ENCODE results near the gene DBN1. TPM values are rescaled to one million over a fixed set of nuclear protein-coding genes. Genes with fewer than 3 reads are reported as not detected.

Gene DBN1
- total and polyA plus RNA-seq, 9 of the 15 experiments (the other 6 are each of a cell fraction or from before 2014, with no cell fraction given) = 0.25 to 87.2 (median 27.9) TPM

DNA sequence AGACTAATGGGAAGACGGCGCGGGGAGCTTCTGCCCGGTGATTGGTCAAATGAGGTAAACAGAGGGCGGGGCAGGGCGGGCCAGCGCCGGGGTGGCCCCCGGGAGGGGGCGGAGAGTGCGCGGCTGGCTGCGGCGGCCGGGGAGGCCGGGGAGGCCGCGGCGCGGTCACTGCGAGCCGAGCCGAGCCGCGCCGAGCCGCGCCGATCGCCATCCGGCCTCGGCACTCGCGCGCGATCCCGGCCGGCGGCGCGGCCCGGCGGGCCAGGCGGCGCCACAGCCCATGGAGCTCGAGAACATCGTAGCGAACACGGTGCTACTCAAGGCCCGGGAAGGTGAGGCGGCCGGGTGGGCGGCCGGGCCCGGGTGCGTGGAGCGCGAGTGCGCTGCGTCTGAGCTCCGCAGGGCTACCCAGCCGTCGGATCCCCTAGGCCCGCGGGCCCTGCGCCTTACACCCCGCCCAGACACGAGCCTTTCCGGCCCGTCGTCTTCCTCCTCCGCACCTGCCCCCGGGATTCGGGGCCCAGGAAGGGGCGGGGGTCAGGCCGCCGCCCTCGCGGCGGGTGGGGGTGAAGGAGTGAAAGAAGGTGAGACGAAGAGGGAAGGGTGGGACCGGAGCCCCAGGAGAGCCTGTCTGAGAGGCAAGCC is 46.7 kb downstream of the DBN1 start, which contains the start of gene GRK6 (continued):
- TF ChIP-seq, protein P1, sequence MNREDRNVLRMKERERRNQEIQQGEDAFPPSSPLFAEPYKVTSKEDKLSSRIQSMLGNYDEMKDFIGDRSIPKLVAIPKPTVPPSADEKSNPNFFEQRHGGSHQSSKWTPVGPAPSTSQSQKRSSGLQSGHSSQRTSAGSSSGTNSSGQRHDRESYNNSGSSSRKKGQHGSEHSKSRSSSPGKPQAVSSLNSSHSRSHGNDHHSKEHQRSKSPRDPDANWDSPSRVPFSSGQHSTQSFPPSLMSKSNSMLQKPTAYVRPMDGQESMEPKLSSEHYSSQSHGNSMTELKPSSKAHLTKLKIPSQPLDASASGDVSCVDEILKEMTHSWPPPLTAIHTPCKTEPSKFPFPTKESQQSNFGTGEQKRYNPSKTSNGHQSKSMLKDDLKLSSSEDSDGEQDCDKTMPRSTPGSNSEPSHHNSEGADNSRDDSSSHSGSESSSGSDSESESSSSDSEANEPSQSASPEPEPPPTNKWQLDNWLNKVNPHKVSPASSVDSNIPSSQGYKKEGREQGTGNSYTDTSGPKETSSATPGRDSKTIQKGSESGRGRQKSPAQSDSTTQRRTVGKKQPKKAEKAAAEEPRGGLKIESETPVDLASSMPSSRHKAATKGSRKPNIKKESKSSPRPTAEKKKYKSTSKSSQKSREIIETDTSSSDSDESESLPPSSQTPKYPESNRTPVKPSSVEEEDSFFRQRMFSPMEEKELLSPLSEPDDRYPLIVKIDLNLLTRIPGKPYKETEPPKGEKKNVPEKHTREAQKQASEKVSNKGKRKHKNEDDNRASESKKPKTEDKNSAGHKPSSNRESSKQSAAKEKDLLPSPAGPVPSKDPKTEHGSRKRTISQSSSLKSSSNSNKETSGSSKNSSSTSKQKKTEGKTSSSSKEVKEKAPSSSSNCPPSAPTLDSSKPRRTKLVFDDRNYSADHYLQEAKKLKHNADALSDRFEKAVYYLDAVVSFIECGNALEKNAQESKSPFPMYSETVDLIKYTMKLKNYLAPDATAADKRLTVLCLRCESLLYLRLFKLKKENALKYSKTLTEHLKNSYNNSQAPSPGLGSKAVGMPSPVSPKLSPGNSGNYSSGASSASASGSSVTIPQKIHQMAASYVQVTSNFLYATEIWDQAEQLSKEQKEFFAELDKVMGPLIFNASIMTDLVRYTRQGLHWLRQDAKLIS (CRISPR knock-in tag; IDR thresholded peaks at IDR 0.05) = no peak
- TF ChIP-seq SREBF1 (IDR thresholded peaks at IDR 0.05; ENCODE audit: borderline replicate concordance, low read depth, low read length) (no peak), CCNT2 (IDR thresholded peaks at IDR 0.05; ENCODE audit: borderline replicate concordance, extremely low read depth, insufficient read length, low read depth, low read length) (peak; percentile 86), ZNF274 (IDR thresholded peaks at IDR 0.05; ENCODE audit: borderline replicate concordance, low read depth, low read length) (no peak), SLC30A9 (CRISPR knock-in tag; IDR thresholded peaks at IDR 0.05) (no peak), ZNF699 (CRISPR knock-in tag; IDR thresholded peaks at IDR 0.05; ENCODE audit: insufficient replicate concordance) (no peak), PTTG1 (tag; IDR thresholded peaks at IDR 0.05; ENCODE audit: low read depth) (no peak), CTBP1 (IDR thresholded peaks at IDR 0.05; ENCODE audit: borderline replicate concordance) (no peak), HIVEP1 (CRISPR knock-in tag; IDR thresholded peaks at IDR 0.05) (no peak), CXXC5 (CRISPR knock-in tag; IDR thresholded peaks at IDR 0.05) (peak; percentile 40), EGR1 (conservative IDR thresholded peaks at IDR 0.05) (peak; percentile 85)
- TF ChIP-seq, protein P2, sequence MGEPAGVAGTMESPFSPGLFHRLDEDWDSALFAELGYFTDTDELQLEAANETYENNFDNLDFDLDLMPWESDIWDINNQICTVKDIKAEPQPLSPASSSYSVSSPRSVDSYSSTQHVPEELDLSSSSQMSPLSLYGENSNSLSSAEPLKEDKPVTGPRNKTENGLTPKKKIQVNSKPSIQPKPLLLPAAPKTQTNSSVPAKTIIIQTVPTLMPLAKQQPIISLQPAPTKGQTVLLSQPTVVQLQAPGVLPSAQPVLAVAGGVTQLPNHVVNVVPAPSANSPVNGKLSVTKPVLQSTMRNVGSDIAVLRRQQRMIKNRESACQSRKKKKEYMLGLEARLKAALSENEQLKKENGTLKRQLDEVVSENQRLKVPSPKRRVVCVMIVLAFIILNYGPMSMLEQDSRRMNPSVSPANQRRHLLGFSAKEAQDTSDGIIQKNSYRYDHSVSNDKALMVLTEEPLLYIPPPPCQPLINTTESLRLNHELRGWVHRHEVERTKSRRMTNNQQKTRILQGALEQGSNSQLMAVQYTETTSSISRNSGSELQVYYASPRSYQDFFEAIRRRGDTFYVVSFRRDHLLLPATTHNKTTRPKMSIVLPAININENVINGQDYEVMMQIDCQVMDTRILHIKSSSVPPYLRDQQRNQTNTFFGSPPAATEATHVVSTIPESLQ (CRISPR knock-in tag; IDR thresholded peaks at IDR 0.05) = no peak
- TF ChIP-seq, protein P3, sequence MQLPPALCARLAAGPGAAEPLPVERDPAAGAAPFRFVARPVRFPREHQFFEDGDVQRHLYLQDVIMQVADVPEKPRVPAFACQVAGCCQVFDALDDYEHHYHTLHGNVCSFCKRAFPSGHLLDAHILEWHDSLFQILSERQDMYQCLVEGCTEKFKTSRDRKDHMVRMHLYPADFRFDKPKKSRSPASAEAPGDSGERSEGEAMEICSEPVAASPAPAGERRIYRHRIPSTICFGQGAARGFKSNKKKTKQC (CRISPR knock-in tag; IDR thresholded peaks at IDR 0.05) = no peak; the same call in 1 of the 2 replicates
- TF ChIP-seq, protein P4, sequence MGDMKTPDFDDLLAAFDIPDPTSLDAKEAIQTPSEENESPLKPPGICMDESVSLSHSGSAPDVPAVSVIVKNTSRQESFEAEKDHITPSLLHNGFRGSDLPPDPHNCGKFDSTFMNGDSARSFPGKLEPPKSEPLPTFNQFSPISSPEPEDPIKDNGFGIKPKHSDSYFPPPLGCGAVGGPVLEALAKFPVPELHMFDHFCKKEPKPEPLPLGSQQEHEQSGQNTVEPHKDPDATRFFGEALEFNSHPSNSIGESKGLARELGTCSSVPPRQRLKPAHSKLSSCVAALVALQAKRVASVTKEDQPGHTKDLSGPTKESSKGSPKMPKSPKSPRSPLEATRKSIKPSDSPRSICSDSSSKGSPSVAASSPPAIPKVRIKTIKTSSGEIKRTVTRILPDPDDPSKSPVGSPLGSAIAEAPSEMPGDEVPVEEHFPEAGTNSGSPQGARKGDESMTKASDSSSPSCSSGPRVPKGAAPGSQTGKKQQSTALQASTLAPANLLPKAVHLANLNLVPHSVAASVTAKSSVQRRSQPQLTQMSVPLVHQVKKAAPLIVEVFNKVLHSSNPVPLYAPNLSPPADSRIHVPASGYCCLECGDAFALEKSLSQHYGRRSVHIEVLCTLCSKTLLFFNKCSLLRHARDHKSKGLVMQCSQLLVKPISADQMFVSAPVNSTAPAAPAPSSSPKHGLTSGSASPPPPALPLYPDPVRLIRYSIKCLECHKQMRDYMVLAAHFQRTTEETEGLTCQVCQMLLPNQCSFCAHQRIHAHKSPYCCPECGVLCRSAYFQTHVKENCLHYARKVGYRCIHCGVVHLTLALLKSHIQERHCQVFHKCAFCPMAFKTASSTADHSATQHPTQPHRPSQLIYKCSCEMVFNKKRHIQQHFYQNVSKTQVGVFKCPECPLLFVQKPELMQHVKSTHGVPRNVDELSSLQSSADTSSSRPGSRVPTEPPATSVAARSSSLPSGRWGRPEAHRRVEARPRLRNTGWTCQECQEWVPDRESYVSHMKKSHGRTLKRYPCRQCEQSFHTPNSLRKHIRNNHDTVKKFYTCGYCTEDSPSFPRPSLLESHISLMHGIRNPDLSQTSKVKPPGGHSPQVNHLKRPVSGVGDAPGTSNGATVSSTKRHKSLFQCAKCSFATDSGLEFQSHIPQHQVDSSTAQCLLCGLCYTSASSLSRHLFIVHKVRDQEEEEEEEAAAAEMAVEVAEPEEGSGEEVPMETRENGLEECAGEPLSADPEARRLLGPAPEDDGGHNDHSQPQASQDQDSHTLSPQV (IDR thresholded peaks at IDR 0.05) = no peak
- TF ChIP-seq, protein P5, sequence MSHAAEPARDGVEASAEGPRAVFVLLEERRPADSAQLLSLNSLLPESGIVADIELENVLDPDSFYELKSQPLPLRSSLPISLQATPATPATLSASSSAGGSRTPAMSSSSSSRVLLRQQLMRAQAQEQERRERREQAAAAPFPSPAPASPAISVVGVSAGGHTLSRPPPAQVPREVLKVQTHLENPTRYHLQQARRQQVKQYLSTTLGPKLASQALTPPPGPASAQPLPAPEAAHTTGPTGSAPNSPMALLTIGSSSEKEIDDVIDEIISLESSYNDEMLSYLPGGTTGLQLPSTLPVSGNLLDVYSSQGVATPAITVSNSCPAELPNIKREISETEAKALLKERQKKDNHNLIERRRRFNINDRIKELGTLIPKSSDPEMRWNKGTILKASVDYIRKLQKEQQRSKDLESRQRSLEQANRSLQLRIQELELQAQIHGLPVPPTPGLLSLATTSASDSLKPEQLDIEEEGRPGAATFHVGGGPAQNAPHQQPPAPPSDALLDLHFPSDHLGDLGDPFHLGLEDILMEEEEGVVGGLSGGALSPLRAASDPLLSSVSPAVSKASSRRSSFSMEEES (CRISPR knock-in tag; IDR thresholded peaks at IDR 0.05) = no peak

Measured in K562 (cell line).